Gastrocnemius medialis (tissue), 4 donors: ENCODE measurements around the gene SVOP. TPM values are rescaled to one million over a fixed set of nuclear protein-coding genes. Genes with fewer than 3 reads are reported as not detected.

Experiments used
- ATAC-seq, 2 donors: fragments of 150-250 bp; one replicate each; pipeline ENCODE4 v1.9.1; 2016
- DNase-seq, 2 donors: peaks; one replicate each; pipeline ENCODE4 v3.0.0-alpha.2; 2019
- H3K27ac ChIP-seq, 4 donors: fragments of 200-600 bp; sonication (generic); 1 replicate in 1 of 4; 2 replicates in 3 of 4; pipeline ENCODE4 v1.5.1; 2016 to 2018; ENCODE audit warnings: mild to moderate bottlenecking in 2 of 4, moderate library complexity in 1 of 4
- H3K27me3 ChIP-seq, 3 donors: fragments of 200-600 bp; sonication (generic) in 2 of 3; 1 replicate in 1 of 3; 2 replicates in 2 of 3; pipeline versions ENCODE4 v1.5.1 to v1.6.0; 2016 to 2019; ENCODE audit warnings: mild to moderate bottlenecking in 1 of 3, moderate library complexity in 1 of 3
- H3K36me3 ChIP-seq, 2 donors: fragments of 200-600 bp; sonication (generic) in 1 of 2; one replicate each; pipeline ENCODE4 v1.5.1; 2017 to 2018
- H3K4me1 ChIP-seq, 2 donors: fragments of 200-600 bp; sonication (generic) in 1 of 2; one replicate each; pipeline ENCODE4 v1.5.1; 2016 to 2017; ENCODE audit warnings: mild to moderate bottlenecking in 2 of 2
- H3K4me3 ChIP-seq, 4 donors: fragments of 200-600 bp; sonication (generic) in 3 of 4; 1 replicate in 1 of 4; 2 replicates in 3 of 4; pipeline ENCODE4 v1.5.1; 2016 to 2019; ENCODE audit warnings: mild to moderate bottlenecking in 2 of 4
- H3K9me3 ChIP-seq, 3 donors: fragments of 200-600 bp; sonication (generic) in 2 of 3; 1 replicate in 1 of 3; 2 replicates in 2 of 3; pipeline ENCODE4 v1.5.1; 2016 to 2019
- POLR2A ChIP-seq, 2 donors: fragments of 450-650 bp; IDR thresholded peaks; one replicate each; pipeline ENCODE4 v1.6.1; 2017; ENCODE audit warnings: antibody characterized with exemption in 2 of 2, mild to moderate bottlenecking in 2 of 2, moderate library complexity in 2 of 2
- in situ Hi-C, 4 donors: fragments of 200-750 bp; cut with MboI; loops; one replicate each; pipeline versions ENCODE4 v1.15.0 to v1.8.0; 2017; ENCODE audit warnings: low sequenced_read_pairs in 4 of 4
- intact Hi-C: fragments of 100-400 bp; cut with DNase I; formaldehyde crosslinking; loops from one replicate; pipeline ENCODE4 v1.15.1; 2023; ENCODE audit warnings: low total_unique reads
- total RNA-seq, 4 donors: library from RNA; depleted of rRNA; stranded (reverse); fragments of >200 nt; gene quantifications; one replicate each; pipeline versions ENCODE4 v1.1.0 to v1.2.3, GENCODE V29; 2016
- TF ChIP-seq, protein P1 (sequence below), 5 experiments: fragments of 450-650 bp in 3 of 5; fragments of 200-600 bp in 2 of 5; sonication (generic) in 2 of 5; IDR thresholded peaks in 4 of 5; conservative IDR thresholded peaks in 1 of 5; 1 replicate in 4 of 5; 2 replicates in 1 of 5; pipeline ENCODE4 v1.5.1; 2016 to 2019; ENCODE audit warnings: antibody characterized with exemption in 5 of 5, mild to moderate bottlenecking in 3 of 5, moderate library complexity in 3 of 5

Gene SVOP
- total RNA-seq, 4 donors from 2014 or later: 0.03 TPM; not detected in 3

DNA sequence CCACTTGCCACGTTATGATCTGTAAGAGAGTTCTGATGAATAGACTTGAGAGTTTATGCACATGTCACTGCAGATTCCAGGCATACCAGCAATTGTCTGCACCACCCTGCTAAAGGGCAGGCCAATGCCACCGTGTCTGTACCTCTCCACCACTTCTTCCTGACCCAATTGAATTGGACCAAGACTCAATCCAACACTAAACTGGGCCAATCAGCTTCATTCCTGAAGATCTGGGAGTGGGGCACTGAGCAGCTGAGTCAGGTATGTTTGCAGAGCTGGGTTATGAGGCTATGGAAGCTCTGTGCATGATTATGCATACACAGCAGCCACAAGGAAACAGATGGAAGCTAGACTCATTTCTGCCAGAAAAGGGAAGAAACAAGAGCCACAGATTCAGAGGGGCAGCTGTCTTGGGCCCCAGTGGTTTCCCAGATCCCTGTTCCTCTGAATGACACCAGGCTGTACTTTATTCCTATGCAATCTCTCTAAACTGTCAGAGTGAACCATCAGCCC, 113.0 kb downstream of the SVOP start:
- H3K4me3 ChIP-seq: no peak overlapping the region
- no peaks in the 10 kb centered on the region for H3K36me3 ChIP-seq
- DNase-seq: peak; percentile 9 to 25
- peak in 1 of 2 donors; percentile 41 for ATAC-seq
- H3K9me3 ChIP-seq: no peaks in the 10 kb centered on the region
- H3K4me1 ChIP-seq: no peaks in the 10 kb centered on the region
- intact Hi-C loops: no loop called here
- no peaks in the 10 kb centered on the region for H3K27me3 ChIP-seq
- H3K27ac ChIP-seq: no peak overlapping the region
- in situ Hi-C loops: no loop called here
- TF ChIP-seq, protein P1, sequence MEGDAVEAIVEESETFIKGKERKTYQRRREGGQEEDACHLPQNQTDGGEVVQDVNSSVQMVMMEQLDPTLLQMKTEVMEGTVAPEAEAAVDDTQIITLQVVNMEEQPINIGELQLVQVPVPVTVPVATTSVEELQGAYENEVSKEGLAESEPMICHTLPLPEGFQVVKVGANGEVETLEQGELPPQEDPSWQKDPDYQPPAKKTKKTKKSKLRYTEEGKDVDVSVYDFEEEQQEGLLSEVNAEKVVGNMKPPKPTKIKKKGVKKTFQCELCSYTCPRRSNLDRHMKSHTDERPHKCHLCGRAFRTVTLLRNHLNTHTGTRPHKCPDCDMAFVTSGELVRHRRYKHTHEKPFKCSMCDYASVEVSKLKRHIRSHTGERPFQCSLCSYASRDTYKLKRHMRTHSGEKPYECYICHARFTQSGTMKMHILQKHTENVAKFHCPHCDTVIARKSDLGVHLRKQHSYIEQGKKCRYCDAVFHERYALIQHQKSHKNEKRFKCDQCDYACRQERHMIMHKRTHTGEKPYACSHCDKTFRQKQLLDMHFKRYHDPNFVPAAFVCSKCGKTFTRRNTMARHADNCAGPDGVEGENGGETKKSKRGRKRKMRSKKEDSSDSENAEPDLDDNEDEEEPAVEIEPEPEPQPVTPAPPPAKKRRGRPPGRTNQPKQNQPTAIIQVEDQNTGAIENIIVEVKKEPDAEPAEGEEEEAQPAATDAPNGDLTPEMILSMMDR (IDR thresholded peaks at IDR 0.05 in 4 of 5, conservative IDR thresholded peaks at IDR 0.05 in 1 of 5): no peak
- no peak for TF ChIP-seq POLR2A (IDR thresholded peaks at IDR 0.05)

GRCh38 chr12:108906971-108907370, 113.9 kb downstream of the SVOP start:
- no peak overlapping the region for H3K4me3 ChIP-seq
- intact Hi-C loops: no loop called here
- TF ChIP-seq, protein P1 (IDR thresholded peaks at IDR 0.05 in 4 of 5, conservative IDR thresholded peaks at IDR 0.05 in 1 of 5): no peak
- no peak for TF ChIP-seq POLR2A (IDR thresholded peaks at IDR 0.05)
- no peaks in the 10 kb centered on the region for H3K27me3 ChIP-seq
- H3K27ac ChIP-seq: no peak overlapping the region
- no peaks in the 10 kb centered on the region for H3K9me3 ChIP-seq
- in situ Hi-C loops: no loop called here
- no peaks in the 10 kb centered on the region for H3K36me3 ChIP-seq
- H3K4me1 ChIP-seq: no peaks in the 10 kb centered on the region
- ATAC-seq (no peak), DNase-seq (no peak)

DNA sequence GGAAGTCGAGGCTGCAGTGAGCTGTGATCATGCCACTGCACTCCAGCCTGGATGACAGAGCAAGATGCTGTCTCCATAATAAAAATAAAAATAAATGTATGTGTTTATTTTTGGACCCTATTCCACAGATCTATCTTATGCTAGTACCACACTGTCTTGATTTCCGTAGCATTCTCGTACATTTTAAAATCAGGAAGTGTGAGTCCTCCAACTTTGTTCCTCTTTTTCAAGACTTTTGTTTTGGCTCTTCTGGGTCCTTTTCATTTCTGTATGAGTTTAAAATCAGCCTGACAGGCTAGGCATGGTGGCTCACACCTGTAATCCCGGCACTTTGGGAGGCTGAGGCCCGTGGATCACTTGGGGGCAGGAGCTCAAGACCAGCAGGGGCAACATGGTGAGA, 115.1 kb downstream of the SVOP start:
- Histone ChIP-seq H3K36me3 (no peaks in the 10 kb centered on the region), H3K9me3 (no peaks in the 10 kb centered on the region), H3K27me3 (no peaks in the 10 kb centered on the region), H3K27ac (no peak overlapping the region), H3K4me1 (no peaks in the 10 kb centered on the region), H3K4me3 (no peak overlapping the region)
- in situ Hi-C loops: no loop called here
- TF ChIP-seq, protein P1 (IDR thresholded peaks at IDR 0.05 in 4 of 5, conservative IDR thresholded peaks at IDR 0.05 in 1 of 5): no peak
- no peak for TF ChIP-seq POLR2A (IDR thresholded peaks at IDR 0.05)
- ATAC-seq (no peak), DNase-seq (no peak)
- intact Hi-C loops: no loop called here

GRCh38 chr12:108899145-108899544, 121.7 kb downstream of the SVOP start:
- no peaks in the 10 kb centered on the region for H3K27me3 ChIP-seq
- no peak overlapping the region for H3K4me3 ChIP-seq
- in situ Hi-C loops: no loop called here
- intact Hi-C loops: no loop called here
- TF ChIP-seq, protein P1 (IDR thresholded peaks at IDR 0.05 in 4 of 5, conservative IDR thresholded peaks at IDR 0.05 in 1 of 5): no peak
- no peak for TF ChIP-seq POLR2A (IDR thresholded peaks at IDR 0.05)
- no peaks in the 10 kb centered on the region for H3K9me3 ChIP-seq
- no peaks in the 10 kb centered on the region for H3K4me1 ChIP-seq
- no peaks in the 10 kb centered on the region for H3K36me3 ChIP-seq
- H3K27ac ChIP-seq: no peak overlapping the region
- no peak for ATAC-seq
- no peak for DNase-seq

GRCh38 chr12:108896817-108897216, 124.1 kb downstream of the SVOP start:
- in situ Hi-C loops: no loop called here

More at GRCh38 chr12:108896817-108897216, 124.1 kb downstream of the SVOP start:
- H3K27ac ChIP-seq: no peak overlapping the region
- DNase-seq: no peak
- H3K27me3 ChIP-seq: no peaks in the 10 kb centered on the region
- intact Hi-C loops: no loop called here
- TF ChIP-seq POLR2A (IDR thresholded peaks at IDR 0.05): no peak
- TF ChIP-seq, protein P1 (IDR thresholded peaks at IDR 0.05 in 4 of 5, conservative IDR thresholded peaks at IDR 0.05 in 1 of 5): no peak
- no peak overlapping the region for H3K4me3 ChIP-seq
- no peaks in the 10 kb centered on the region for H3K4me1 ChIP-seq
- no peaks in the 10 kb centered on the region for H3K9me3 ChIP-seq
- ATAC-seq: no peak
- no peaks in the 10 kb centered on the region for H3K36me3 ChIP-seq
